Glomerular visceral epithelial cell (primary cell): Measurements from ENCODE around the gene ACIN1.

Experiments
- DNase-seq: peaks from one replicate; pipeline ENCODE4 v3.0.0-alpha.2; 2016; ENCODE audit errors: extremely low spot score

The ACIN1 gene

GRCh38 chr14:23085458-23085857, 9.5 kb downstream of the ACIN1 start:
- no peak for DNase-seq

DNA sequence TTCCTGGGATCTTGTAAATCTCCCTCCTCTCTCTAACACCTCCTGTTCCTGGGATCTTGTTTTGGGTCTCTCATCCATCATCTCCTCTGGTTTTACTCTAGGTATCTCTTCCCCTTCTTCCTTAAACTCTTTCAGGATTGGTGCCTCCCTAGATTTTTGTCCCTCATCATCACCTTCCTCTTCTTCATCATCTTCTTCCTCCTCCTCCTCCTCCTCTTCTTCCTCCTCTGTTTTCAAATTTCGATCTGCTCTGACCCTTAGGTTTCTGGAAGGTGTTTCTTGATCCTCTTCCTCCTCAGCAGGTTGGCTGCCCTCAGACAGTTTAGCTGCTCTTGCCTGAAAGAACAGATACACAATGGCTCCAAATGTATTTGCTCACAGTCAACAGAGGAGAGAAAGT, 14.5 kb downstream of the ACIN1 start:
- DNase-seq, result no peak

DNA sequence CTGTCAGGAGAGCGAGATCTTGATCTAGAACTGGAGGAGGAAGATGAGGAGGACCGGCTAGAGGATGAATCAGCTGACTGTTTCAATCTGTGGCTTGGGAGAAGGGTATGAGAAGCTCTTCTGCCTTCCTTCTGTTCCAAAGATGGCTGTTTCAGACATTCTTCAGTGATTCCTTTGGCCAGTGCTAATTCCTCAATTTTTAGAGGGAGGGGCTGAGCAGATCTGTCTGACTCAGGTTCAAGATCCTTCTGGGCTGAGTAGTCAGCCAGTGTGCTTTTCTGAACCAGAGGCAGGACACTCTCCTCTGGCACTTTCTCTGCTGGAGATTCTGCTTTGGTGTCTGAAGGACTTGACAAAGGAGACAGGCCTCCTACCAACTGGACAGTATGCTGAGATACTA, 15.2 kb downstream of the ACIN1 start:
- DNase-seq, result no peak

DNA sequence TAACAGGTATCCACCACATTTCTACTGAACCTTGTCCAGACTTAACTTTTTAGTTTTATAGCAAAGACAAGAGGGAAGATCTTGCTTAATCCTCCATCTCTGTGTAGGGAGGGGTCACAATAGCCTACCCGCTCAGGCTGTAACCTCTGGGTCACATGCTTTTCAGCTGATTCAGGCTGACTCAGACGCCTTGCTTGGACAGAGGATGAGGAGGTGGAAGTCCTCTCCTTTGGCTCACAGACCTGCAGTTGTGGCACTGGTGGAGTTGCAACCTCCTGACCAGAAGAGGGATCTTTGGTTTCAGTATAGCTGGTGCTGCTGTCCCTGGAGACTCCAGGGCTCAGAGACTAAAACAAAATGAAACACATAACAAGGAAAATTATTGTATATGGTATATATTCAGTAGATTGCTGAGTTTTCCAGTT, 16.2 kb downstream of the ACIN1 start:
- peak; percentile 91 for DNase-seq

GRCh38 chr14:23077962-23078361, 17.0 kb downstream of the ACIN1 start:
- DNase-seq, result no peak

DNA sequence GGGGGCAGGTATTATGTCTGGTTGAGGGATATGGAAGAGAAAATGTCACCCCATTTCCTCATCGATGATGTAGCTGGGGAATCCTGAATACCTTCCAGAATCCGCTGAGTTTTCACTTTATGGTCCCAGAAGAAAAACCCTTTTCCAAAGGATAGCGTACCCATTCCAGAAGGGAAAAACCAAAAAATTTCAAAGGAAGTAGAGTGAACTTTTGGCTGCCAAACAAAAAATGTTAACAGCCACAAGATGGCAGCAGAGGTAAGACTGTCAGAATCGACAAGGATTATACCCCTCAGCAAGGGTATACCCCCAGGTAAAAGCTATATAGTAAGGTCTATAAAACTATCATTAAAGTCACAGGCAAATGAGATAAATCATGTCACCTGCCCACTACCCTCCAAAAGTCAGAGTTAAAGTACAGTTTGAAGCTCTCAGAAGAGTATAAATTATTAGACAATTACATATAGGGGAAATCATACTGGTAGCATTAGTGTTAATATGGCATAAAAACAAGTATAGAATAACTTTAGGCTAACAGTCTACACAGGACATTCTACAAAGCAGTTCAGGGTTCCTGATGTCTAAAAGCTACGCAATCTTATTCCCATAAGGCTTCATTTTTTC, 18.0 kb downstream of the ACIN1 start:
- peak; percentile 47 for DNase-seq

GRCh38 chr14:23074906-23075305, 20.0 kb downstream of the ACIN1 start:
- no peak for DNase-seq

GRCh38 chr14:23071921-23072539, 22.9 kb downstream of the ACIN1 start:
- DNase-seq, result no peak

GRCh38 chr14:23071244-23071920, 23.6 kb downstream of the ACIN1 start:
- DNase-seq, result peak; percentile 88

- no peak for DNase-seq
Measured at GRCh38 chr14:23070262-23071129, 24.4 kb downstream of the ACIN1 start.

DNA sequence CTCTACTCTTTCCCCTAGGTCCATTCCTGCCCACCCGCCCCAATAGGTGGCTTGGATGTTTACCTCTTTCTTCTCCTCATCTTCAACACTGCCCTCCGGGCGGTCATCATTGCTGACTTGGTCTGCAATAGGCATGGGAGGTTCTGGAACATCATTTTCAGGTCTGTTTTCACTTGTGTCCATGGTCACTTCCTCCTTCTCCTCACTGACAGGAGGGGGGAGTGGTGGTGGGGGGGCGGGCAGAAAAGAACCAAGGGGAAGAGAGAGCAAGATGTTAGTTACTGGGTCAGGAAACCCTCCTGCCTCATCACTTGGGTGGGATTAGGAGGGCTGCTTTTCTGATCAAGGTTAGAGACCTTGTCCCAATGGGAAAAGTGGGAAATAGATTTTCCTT, 25.5 kb downstream of the ACIN1 start:
- DNase-seq, result no peak

GRCh38 chr14:23068789-23069412, 26.0 kb downstream of the ACIN1 start:
- peak; percentile 94 for DNase-seq

DNA sequence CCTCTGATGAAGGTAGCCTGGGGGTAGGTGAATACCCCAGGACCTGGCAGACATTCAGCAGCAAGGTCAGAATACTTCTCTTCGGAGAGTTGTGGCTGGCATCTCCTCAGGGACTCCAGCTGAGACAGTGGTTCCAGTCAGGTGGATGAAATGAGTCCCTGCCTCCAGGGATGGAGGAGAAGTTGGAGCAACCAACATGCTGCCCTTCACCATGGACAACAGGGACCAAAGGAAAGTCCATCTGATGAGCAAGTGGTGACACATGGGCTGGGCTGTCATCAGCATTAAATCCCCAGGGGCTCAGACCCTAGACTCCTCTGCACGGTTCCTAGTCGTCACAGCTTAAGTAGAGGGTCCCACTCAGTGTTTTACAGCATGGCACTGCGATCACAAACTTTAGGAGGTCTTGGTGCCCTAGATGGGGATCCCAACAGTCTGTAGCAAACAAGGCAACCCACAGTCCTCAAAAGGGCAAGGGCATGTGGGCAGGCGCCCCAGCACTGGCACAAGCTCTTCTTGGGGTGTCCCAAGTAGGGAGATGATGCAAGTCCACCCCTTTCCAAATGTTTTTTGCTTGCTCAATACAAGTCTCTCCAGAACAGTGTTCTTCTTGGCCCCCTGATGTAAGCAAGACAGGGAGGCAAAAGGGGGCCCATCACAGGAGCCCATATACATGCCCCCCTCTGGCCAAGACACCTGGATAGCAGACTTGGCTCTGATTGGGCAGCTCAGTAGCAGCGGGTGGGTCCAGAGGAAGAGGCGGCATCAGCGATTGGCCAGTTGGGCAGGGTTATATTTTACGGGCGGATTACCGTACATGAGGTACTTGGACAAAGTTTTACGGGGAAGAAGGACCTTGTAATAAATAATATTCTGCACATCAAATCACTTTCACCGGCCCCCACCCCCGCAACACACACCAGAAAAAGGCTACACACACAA, 26.8 kb downstream of the ACIN1 start:
- no peak for DNase-seq

DNA sequence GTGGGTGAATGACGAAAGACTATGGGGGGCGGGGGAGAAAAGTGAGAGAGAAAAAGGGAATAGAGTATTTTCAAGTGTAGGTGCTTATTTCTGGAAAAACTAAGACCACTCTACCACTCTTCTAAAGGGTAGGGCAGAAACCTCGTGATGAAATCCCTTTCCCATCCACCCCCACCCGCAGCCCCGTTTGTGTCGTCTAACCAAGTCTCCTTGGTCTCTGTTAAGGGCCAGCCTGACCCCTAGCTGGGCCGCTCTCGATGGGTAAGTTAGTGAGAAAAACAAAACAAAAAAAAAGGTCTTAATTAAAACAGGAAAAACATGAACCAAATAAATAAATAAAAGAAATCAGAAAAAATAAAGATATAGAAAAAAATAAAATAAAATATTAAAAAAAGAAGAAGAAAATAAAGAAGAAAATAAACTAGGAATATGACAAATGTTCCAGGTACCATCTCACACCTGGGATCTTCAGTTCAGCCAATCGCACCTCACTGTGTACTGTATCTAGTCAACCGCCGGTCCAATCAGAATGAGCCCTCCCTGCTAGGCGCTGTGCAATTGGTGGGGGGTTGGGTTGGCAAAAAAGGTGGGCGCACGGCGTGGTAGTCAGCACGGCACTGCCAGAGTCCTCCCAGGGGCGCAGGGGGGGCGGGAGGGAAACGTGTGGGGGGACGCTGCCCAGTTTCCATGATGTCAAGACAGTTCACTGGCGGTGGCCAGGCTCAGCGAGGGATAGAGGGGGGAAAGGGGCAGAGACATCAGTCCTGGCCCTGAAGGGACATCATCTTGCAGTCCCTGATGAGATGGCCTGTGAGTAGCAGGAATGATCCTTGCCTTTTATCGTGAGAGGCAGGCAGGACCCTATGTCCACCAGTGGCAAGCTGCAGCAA, 27.8 kb downstream of the ACIN1 start:
- no peak for DNase-seq

DNA sequence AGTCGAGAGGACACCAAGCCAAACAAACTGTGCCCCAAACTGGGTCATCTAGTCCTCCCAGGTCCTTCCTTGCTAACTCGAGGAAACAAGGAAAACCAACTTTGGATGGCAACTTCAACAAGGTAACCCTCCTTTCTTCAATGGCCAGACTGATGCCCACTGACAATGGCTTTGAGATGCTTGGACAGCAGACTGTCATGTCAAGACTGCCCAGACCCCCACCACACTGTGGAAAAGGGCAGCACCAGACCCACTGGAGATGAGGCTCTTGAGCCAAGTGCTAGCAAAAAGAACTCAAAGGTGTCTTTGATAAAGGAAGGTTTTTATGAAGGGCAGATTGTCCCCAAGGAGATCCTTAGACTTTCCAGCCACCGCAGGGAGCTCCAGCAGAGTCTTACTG, 28.6 kb downstream of the ACIN1 start:
- no peak for DNase-seq

DNA sequence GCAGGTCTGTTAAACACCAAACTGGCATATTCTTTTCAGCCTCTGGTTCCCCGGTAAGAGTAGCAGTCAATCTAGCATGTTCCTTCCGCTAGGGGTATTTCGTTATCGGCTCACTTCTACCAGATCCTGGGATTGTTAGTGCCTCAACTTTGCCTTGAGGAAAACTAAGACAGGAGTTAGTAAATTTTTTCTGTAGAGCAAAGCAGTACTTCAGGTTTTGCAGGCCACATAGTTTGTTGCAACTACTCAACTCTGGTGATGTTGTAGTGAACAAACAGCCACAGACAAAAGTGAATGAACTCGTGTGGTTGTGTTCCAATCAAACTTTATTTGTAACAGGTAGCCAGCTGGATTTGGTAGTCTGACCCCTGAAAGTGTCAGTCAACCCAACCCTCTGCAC, 31.3 kb downstream of the ACIN1 start:
- DNase-seq, result no peak

GRCh38 chr14:23062002-23062401, 32.9 kb downstream of the ACIN1 start:
- peak; percentile 95 for DNase-seq

GRCh38 chr14:23060536-23061260, 34.2 kb downstream of the ACIN1 start:
- no peak for DNase-seq
